OCI-M2 (cell line): ENCODE data around the gene CRYBA4.
A peak's percentile ranks its signal among the peaks of the same experiment; 100 is the strongest.

Experiments
- DNase-seq: peaks from one replicate; lab custom pipeline; 2025; ENCODE audit not compliant: unreplicated experiment; lab: John Stamatoyannopoulos, UW

Gene CRYBA4

GRCh38 chr22:26623984-26624383 lies 2.2 kb downstream of the CRYBA4 start:
- DNase-seq: no peak

GRCh38 chr22:26624803-26625202 lies 3.0 kb downstream of the CRYBA4 start:
- no peak for DNase-seq

- no peak for DNase-seq
Observed at GRCh38 chr22:26629988-26630761, 8.4 kb downstream of the CRYBA4 start.

GRCh38 chr22:26631282-26631681 lies 9.5 kb downstream of the CRYBA4 start:
- no peak for DNase-seq

GRCh38 chr22:26632422-26633155 lies 10.8 kb downstream of the CRYBA4 start:
- DNase-seq: peak; percentile 94

GRCh38 chr22:26634189-26634588 lies 12.4 kb downstream of the CRYBA4 start:
- no peak for DNase-seq

GRCh38 chr22:26635117-26635516 lies 13.4 kb downstream of the CRYBA4 start:
- no peak for DNase-seq

GRCh38 chr22:26636296-26636695 lies 14.5 kb downstream of the CRYBA4 start:
- DNase-seq: no peak

- DNase-seq: peak; percentile 78
Observed at GRCh38 chr22:26642465-26643417, 21.0 kb downstream of the CRYBA4 start.

- no peak for DNase-seq
Observed at GRCh38 chr22:26643418-26644100, 21.8 kb downstream of the CRYBA4 start.

GRCh38 chr22:26646158-26646557 lies 24.4 kb downstream of the CRYBA4 start:
- DNase-seq: no peak

GRCh38 chr22:26648011-26648497 lies 26.3 kb downstream of the CRYBA4 start:
- DNase-seq: no peak

GRCh38 chr22:26648528-26649388 lies 27.0 kb downstream of the CRYBA4 start:
- DNase-seq: no peak

GRCh38 chr22:26650722-26651421 lies 29.1 kb downstream of the CRYBA4 start:
- no peak for DNase-seq

GRCh38 chr22:26651815-26652214 lies 30.1 kb downstream of the CRYBA4 start:
- no peak for DNase-seq

GRCh38 chr22:26656891-26657851 lies 35.4 kb downstream of the CRYBA4 start, which contains the start of gene MIAT:
MIAT (plus strand) TSS chr22:26657588.
- no peak for DNase-seq

- DNase-seq: no peak
Observed at GRCh38 chr22:26658161-26658560, 36.4 kb downstream of the CRYBA4 start.
